RWPE2 (cell line): ENCODE measurements around the gene TFEB.

Experiments used
- ATAC-seq: fragments of 200-7000 bp; cut with Tn5 transposase; 3 replicates; pipeline ENCODE4 v1.9.1; 2021; ENCODE audit warnings: low read depth
- DNase-seq: peaks from one replicate; pipeline ENCODE4 v3.0.0-alpha.2; 2020; ENCODE audit warnings: low spot score
- H3K27ac ChIP-seq: fragments of 450-650 bp; 2 replicates; pipeline ENCODE4 v1.5.1; 2017; ENCODE audit warnings: mild to moderate bottlenecking; ENCODE audit not compliant: poor library complexity, severe bottlenecking
- H3K27me3 ChIP-seq: fragments of 250-450 bp; sonication (Bioruptor Pico); 2 replicates; pipeline ENCODE4 v1.5.1; 2021; ENCODE audit warnings: mild to moderate bottlenecking, moderate library complexity; ENCODE audit not compliant: insufficient read depth, poor library complexity, severe bottlenecking
- H3K36me3 ChIP-seq: fragments of 250-450 bp; sonication (Bioruptor Pico); 2 replicates; pipeline ENCODE4 v1.5.1; 2020; ENCODE audit warnings: low read depth, mild to moderate bottlenecking, moderate library complexity
- H3K4me1 ChIP-seq: fragments of 250-450 bp; sonication (Bioruptor Pico); 2 replicates; pipeline ENCODE4 v1.5.1; 2021; ENCODE audit warnings: mild to moderate bottlenecking, moderate library complexity; ENCODE audit not compliant: insufficient read depth, poor library complexity, severe bottlenecking
- H3K4me3 ChIP-seq: fragments of 250-450 bp; sonication (Bioruptor Pico); 2 replicates; pipeline ENCODE4 v1.5.1; 2021; ENCODE audit warnings: mild to moderate bottlenecking, moderate library complexity; ENCODE audit not compliant: severe bottlenecking
- H3K9me3 ChIP-seq: fragments of 250-450 bp; sonication (Bioruptor Pico); 2 replicates; pipeline ENCODE4 v1.5.1; 2021; ENCODE audit warnings: mild to moderate bottlenecking, moderate library complexity; ENCODE audit not compliant: severe bottlenecking
- CTCF ChIP-seq: fragments of 450-650 bp; IDR thresholded peaks from one replicate; pipeline ENCODE4 v1.5.1; 2017; ENCODE audit warnings: mild to moderate bottlenecking, moderate library complexity; ENCODE audit not compliant: poor library complexity, severe bottlenecking

Gene TFEB

GRCh38 chr6:41676431-41676830 lies 59.0 kb downstream of the TFEB start:
- H3K9me3 ChIP-seq: no peaks in the 10 kb centered on the region
- no peaks in the 10 kb centered on the region for H3K36me3 ChIP-seq
- no peaks in the 10 kb centered on the region for H3K4me1 ChIP-seq
- no peaks in the 10 kb centered on the region for H3K27me3 ChIP-seq
- no peak overlapping the region for H3K4me3 ChIP-seq
- TF ChIP-seq CTCF: no peak
- no peak for ATAC-seq
- no peak for DNase-seq
- H3K27ac ChIP-seq: no peak overlapping the region

- Histone ChIP-seq H3K4me3 (no peak overlapping the region), H3K4me1 (no peaks in the 10 kb centered on the region), H3K27me3 (no peaks in the 10 kb centered on the region), H3K36me3 (no peaks in the 10 kb centered on the region), H3K9me3 (no peaks in the 10 kb centered on the region), H3K27ac (no peak overlapping the region)
- ATAC-seq (no peak), DNase-seq (no peak)
- TF ChIP-seq CTCF: no peak
These were observed 59.4 kb downstream of the TFEB start for GRCh38 chr6:41675992-41676391.

GRCh38 chr6:41675176-41675775 lies 60.1 kb downstream of the TFEB start:
- no peaks in the 10 kb centered on the region for H3K4me1 ChIP-seq
- no peak overlapping the region for H3K27ac ChIP-seq
- no peaks in the 10 kb centered on the region for H3K27me3 ChIP-seq
- H3K9me3 ChIP-seq: no peaks in the 10 kb centered on the region
- no peak for DNase-seq
- ATAC-seq: no peak
- no peak for TF ChIP-seq CTCF
- no peaks in the 10 kb centered on the region for H3K36me3 ChIP-seq
- no peak overlapping the region for H3K4me3 ChIP-seq

GRCh38 chr6:41674231-41675000 lies 61.0 kb downstream of the TFEB start:
- Histone ChIP-seq H3K27me3 (no peaks in the 10 kb centered on the region), H3K9me3 (no peaks in the 10 kb centered on the region), H3K27ac (no peak overlapping the region), H3K4me3 (no peak overlapping the region), H3K36me3 (no peaks in the 10 kb centered on the region), H3K4me1 (no peaks in the 10 kb centered on the region)
- no peak for TF ChIP-seq CTCF
- no peak for DNase-seq
- no peak for ATAC-seq

GRCh38 chr6:41673704-41674000 lies 61.8 kb downstream of the TFEB start:
- H3K36me3 ChIP-seq: no peaks in the 10 kb centered on the region
- no peaks in the 10 kb centered on the region for H3K9me3 ChIP-seq
- H3K4me3 ChIP-seq: no peak overlapping the region
- DNase-seq (no peak), ATAC-seq (no peak)
- no peaks in the 10 kb centered on the region for H3K27me3 ChIP-seq
- no peak for TF ChIP-seq CTCF
- no peaks in the 10 kb centered on the region for H3K4me1 ChIP-seq
- H3K27ac ChIP-seq: no peak overlapping the region
